ENCODE results near the gene SLC43A3. TPM values are rescaled to one million over a fixed set of nuclear protein-coding genes. Genes with fewer than 3 reads are reported as not detected.

SLC43A3 gene
- total and polyA plus RNA-seq, 9 of the 15 experiments (the other 6 are each of a cell fraction or from before 2014, with no cell fraction given): 63.7 to 281 (median 139) TPM

GRCh38 chr11:57361926-57362325 is 65.0 kb downstream of the SLC43A3 start:
- ChIA-PET POLR2A (interaction anchor here (0.7 to 2.1 kb wide), 2 partner anchors 11 to 231 kb away, joined by 3 to 5 read pairs; no protein-coding TSS in a partner anchor), CTCF (ENCODE audit: low intra/inter-chr PET ratio) (no interaction called here)
- no peaks in the 10 kb centered on the region for H4K20me1 ChIP-seq (replicated peaks; ENCODE audit: control insufficient read depth, insufficient read depth, low read length)
- no peak for TF ChIP-seq HES1 (IDR thresholded peaks at IDR 0.05; ENCODE audit: low read depth)
- no peak for TF ChIP-seq ZC3H4 (CRISPR knock-in tag; IDR thresholded peaks at IDR 0.05; ENCODE audit: borderline replicate concordance)
- TF ChIP-seq ZNF165 (CRISPR knock-in tag; IDR thresholded peaks at IDR 0.05; ENCODE audit: borderline replicate concordance): no peak
- TF ChIP-seq ZNF431 (CRISPR knock-in tag; IDR thresholded peaks at IDR 0.05): no peak
- no peak for TF ChIP-seq ZNF609 (CRISPR knock-in tag; IDR thresholded peaks at IDR 0.05; ENCODE audit: borderline replicate concordance)
- no peak for TF ChIP-seq ZNF197 (CRISPR knock-in tag; IDR thresholded peaks at IDR 0.05; ENCODE audit: low read depth)
- TF ChIP-seq CAMTA2 (CRISPR knock-in tag; conservative IDR thresholded peaks at IDR 0.05): no peak
- H3K9me1 ChIP-seq (ENCODE audit: control insufficient read depth, insufficient read depth, low read length): no peaks in the 10 kb centered on the region
- H3K36me3 ChIP-seq (ENCODE audit: control insufficient read depth, insufficient read depth, low read length): no peaks in the 10 kb centered on the region
- no peak overlapping the region for H3K4me2 ChIP-seq (ENCODE audit: insufficient read depth, low read length)
- no peak overlapping the region for H3K27ac ChIP-seq (ENCODE audit: extremely low read depth, low read depth, low read length)
- H3K4me3 ChIP-seq: no peak overlapping the region
- no peak overlapping the region for H2AFZ ChIP-seq (ENCODE audit: low read depth, low read length)
- peaks cover 14 to 21% of the 10 kb centered on the region in 2 experiments for H3K4me1 ChIP-seq (replicated peaks in 1 of 2; ENCODE audit: control insufficient read depth in 2 of 2, insufficient read depth in 2 of 2, low read length in 2 of 2)
- DNase-seq (ENCODE audit: extremely low read depth in 1 of 4, low spot score in 3 of 4) (no peak), FAIRE-seq (no peak), ATAC-seq (no peak)
- no TSS peak for BruUV-seq (replicated peaks)
- no peaks in the 10 kb centered on the region for H3K27me3 ChIP-seq (ENCODE audit: control insufficient read depth in 2 of 2, insufficient read depth in 2 of 2, low read length in 2 of 2)
- H3K9ac ChIP-seq (ENCODE audit: insufficient read depth in 1 of 2, low read depth in 2 of 2, low read length in 2 of 2): no peak overlapping the region
- WGBS (ENCODE audit: insufficient coverage, low coverage, missing lambda C conversion rate): 16% methylated on average over 3 of the region's 3 CpGs
- intact Hi-C loops (cut with micrococcal nuclease) (no loop called here), in situ Hi-C loops (cut with MboI) (no loop called here)
- no peaks in the 10 kb centered on the region for H3K79me2 ChIP-seq (ENCODE audit: control insufficient read depth, insufficient read depth, low read length)
- H3K9me3 ChIP-seq (replicated peaks; ENCODE audit: control insufficient read depth, insufficient read depth, low read depth, low read length): no peaks in the 10 kb centered on the region

All from K562 (cell line).